Measurements from ENCODE around the gene CCDC24.

CCDC24 gene

DNA sequence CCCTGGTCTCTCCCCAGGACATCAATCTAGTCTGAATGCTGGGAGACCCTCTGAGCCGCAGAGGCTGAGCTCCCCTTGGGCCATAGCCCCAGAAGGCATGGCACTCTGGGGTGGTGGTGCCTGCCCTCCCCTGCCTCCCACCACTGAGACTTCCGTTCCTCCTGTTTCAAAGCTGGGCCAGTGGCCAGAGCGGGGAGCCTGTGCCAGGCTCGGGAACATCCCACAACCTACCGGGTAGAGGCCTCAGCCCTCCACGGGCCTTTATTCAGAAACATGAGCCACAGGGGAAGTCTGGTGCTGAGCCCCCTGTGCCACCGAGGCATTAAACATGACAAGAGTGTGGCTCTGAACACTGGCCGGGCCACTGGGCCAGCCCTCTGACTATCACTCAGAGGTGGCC is 8.1 kb downstream of the CCDC24 start:
- no peak for DNase-seq

GRCh38 chr1:44000122-44000665 is 8.8 kb downstream of the CCDC24 start:
- DNase-seq = no peak

GRCh38 chr1:44002165-44002564 is 10.8 kb downstream of the CCDC24 start:
- DNase-seq = no peak

DNA sequence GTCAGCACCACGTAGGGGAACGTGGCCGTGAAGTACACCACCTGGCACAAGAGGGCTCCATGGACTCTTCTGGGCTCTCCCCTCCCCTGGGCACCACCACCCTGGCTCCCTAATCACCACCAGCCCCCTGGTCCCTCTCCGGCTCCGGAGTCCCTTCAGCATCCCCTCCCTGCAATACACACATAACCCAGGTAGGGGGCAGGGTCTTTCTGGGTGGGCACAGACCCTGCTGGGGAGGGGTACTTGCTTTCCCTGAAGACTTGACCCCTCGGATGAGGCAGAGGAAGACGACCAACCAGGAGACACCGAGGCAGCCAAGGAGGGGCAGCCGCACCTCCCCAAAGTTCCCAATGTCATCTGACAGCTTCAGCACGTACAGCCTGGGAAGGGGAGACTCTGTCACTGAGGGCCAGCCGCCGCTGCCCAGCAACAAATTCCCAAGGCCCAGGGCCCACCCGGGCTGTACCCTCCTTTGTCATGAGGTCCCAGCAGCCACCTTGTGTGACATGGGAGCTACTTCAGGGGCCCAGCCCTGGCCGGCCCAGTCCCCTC is 11.3 kb downstream of the CCDC24 start:
- no peak for DNase-seq

GRCh38 chr1:44008259-44008658 is 16.9 kb downstream of the CCDC24 start:
- DNase-seq = no peak

DNA sequence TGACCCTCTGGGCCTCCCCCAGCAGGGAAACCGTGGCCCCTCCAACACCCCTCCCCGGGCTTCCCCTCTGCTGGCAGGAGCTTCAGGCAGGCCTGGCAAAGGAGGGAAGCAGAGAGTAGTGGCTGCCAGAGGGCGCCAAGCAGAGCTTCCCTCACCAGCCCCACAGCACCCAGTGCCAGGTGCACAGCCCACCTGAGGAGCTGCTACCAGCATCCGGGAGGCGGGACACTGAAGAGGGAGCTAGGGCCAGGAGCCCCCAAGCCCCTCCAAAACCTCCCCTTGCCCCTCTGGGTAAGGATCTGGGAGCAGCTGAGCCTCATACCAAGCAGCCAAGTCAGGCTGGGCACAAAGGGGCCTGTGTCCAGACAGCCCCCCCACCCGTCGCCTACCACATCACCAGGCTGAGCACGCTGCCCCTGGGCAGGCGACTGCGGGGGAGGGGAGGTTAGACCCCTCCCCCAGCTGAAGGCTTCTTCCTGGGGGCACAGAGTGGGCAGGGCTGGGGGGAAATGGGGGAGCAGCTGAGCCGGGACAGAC is 19.6 kb downstream of the CCDC24 start:
- DNase-seq = no peak

DNA sequence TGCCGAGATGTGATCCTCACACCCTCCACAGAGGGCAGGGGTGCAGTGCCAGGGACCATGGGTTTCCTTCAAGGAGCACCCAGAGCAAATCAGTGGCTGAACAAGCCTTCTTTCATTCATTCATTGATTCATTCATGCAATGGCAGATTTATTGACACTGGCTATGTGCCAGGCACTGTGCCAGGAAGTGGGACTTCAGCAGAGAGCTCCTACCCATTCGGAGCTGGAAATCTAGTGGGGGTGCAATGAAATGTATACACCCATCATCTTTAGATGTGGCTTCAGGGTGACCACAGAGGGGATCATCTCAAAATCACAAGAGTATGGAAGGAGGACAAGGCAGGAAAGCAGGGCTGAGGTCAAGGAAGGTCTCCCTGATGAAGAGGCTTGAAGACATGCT is 21.0 kb downstream of the CCDC24 start:
- DNase-seq = no peak

- DNase-seq = no peak
Observed at GRCh38 chr1:44012941-44013609, 21.7 kb downstream of the CCDC24 start.

DNA sequence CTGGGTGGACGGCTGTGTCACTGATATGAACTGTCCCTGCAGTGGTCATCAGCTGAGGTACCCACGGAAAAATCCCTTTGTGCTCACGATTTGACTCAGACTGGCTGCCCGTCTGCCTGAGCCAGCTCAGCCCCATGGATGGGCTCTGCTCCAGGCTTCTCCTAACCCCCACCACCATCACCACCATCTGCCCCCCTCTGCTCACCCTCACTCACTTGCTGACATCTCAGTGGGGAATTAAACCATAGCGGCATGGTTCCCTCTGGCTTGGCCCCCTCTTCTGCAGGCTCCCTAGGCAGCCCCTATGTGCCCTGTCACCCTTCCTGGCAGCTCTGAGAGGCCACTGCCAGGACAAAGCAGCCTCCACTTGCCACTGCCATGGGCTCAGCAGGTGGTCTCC is 22.6 kb downstream of the CCDC24 start:
- no peak for DNase-seq

GRCh38 chr1:44014365-44015104 is 23.1 kb downstream of the CCDC24 start:
- DNase-seq = no peak

GRCh38 chr1:44015206-44015605 is 23.8 kb downstream of the CCDC24 start:
- no peak for DNase-seq

GRCh38 chr1:44016041-44016889 is 24.9 kb downstream of the CCDC24 start:
- DNase-seq = no peak

DNA sequence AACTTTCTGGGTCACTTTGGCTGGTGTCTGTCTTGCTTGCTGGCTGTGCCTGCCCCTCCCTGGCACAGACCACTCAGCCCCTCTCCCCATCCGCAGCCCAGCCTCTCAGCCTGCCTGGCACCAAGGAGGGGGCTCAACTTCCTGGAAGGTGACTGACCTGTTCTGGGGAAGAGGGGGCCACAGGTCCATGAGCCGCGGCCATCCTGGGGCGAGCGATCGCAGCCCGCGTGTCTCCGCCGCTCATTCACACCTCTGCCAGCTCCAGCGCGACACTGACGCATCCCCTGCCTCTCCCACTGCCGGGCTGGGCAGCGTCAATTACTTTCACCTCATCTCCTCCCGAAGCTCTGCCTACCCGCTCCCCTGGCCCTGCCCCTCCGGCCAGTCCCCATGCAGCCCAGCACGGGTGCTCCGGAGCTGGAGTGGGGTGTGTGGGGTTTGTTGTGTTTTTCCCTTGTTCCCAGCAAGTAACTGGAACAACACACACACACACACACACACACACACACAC is 25.5 kb downstream of the CCDC24 start:
- no peak for DNase-seq

DNA sequence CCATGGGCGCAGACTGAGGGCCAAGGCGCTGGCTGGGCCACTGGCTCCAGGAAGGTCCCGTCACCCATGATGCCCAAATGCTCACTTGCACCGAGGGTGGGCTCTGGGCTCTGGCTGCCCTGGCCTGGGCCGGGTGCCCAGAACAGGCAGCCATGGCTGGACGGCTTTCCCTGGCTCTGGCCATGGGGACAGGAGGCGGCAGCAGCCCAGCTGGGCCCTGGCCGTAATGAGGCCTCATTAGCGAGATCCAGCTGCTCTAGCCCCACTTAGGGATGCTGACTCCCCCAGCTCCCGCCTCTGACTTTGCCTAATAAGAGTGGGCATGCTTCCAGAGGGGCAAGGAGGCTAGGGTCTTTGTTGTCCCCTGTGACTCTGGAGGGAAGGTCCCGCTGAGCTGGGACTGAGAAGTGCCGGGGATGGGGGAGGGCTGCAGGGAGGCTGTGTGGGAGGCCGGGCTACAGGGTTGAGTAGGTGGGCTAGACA is 28.1 kb downstream of the CCDC24 start:
- no peak for DNase-seq

DNA sequence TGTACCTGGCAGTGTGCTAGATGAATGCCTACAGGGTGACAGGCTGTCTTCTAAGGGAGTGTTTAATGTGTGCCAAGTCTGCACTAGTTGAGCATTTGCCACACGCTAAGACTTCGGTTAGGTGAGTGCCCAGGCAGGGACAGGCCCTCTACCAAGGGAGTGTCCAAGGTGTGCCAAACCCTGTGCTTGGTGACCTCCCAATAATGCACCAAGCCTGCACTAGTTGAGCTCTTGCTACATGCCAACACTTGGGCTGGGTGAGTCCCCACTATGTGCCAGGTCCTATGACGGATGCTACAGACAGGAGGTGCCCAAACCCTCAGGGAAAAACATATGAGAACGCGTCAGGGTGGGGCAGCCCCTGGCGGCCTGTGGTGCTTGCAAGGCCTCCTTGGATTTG is 29.1 kb downstream of the CCDC24 start:
- DNase-seq = no peak

DNA sequence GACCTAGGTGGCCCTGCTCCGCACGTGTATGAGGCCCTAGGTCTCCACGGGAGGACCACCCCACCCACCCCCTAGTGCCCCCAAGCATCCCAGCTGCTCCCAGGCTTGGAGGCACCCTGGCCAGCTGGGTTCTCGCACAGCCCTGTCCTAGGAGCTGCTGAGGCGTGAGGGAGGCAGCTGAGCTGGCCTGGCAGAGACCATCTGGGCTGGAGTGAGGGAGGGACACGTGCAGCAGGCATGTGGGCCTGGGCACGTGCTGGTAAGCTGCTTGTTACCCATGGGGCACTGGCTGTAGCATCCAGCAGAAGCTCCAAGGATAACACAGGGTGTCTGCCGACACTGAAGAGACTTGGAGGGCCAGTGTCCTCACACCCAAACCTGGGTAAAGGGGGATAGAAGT is 29.8 kb downstream of the CCDC24 start:
- DNase-seq = no peak

GRCh38 chr1:44021581-44022321 is 30.4 kb downstream of the CCDC24 start:
- no peak for DNase-seq

DNA sequence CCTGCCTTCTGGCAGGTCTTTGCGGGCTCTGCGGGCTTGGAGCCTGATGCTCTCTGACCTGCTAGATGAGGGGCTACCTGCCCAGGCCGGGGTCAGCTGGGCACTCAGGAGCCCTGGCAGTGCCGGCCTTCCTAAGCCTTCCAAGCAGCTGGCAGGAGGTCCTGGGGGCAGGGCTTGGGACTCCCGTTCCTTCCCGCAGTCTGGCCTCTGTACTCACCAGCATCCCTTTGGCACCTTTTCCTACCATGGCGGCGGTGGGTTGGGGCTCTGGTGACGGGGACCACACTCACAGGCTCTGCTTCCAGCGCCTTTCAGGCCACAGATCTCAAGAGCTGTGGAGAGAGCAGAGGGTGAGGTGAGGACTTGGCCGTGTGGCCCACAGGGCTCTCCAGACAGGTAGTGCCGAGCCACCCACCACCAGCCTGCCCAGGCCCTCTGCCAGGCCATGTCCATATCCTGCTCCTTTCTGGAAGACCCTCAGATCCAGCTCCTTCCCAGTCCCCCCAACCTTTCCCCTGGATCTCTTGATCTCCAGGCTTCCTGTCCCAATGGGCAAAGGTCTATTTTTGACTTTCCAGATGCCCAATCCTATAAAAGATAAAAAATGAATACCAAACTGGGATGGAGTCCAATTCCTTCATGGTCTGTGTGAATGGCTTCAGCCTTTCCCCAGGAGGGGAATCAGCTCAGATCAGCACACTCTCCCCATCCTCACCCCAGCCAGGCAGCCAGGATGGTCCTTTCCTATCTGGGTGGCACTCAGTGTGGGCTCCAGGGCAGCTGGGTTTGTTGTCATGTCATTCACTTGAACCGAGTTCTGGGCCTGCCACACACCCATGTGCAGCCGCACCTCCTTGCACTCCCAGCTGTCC is 32.9 kb downstream of the CCDC24 start:
- DNase-seq = no peak

DNA sequence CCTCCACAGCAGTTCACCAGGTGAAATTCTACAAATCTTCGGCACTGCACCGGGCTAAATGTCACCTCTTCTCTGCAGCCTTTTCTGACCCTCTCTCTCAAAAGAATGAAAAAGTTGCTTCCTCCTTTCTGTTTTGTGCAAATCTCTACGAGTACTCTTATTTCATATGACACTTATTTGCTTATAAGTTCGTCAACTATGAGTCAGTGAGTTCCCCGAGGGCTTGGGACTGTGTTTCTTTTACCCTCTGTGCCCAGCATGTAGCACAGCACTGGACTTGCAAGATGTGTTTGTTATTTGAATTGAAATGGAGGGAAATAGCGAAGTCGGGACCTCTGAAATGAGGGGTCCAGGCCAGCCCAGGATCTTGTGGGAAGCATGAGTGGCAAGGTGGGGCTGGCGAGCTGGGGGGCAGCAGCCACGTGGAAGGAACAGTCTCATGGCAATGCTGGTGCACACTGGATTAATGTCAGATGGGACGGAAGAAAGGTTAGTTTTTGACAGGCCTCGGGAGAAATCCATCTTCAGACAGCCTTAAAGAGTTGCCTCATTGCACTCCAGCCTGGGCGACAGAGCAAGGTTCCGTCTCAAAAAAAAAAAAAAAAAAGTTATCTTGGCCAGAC is 33.6 kb downstream of the CCDC24 start:
- DNase-seq = no peak

GRCh38 chr1:44025816-44026215 is 34.4 kb downstream of the CCDC24 start:
- DNase-seq = no peak

Measured in CD4-positive, alpha-beta T cell treated with Interleukin-10 for 1 hour (primary cell).